Sigmoid colon (tissue), 7 donors: ENCODE data around the gene EZR. TPM values are rescaled to one million over a fixed set of nuclear protein-coding genes. Genes with fewer than 3 reads are reported as not detected.
A peak's percentile ranks its signal among the peaks of the same experiment; 100 is the strongest.

Experiments
- DNase-seq: peaks from one replicate; pipeline ENCODE4 v3.0.0-alpha.2; 2019
- H3K27ac ChIP-seq, 4 donors: fragments of 200-600 bp; sonication (generic); one replicate each; pipeline ENCODE4 v1.5.1; 2016 to 2019; ENCODE audit warnings: mild to moderate bottlenecking in 1 of 4
- H3K27me3 ChIP-seq, 3 donors: fragments of 200-600 bp; sonication (generic); one replicate each; pipeline ENCODE4 v1.5.1; 2019; ENCODE audit warnings: mild to moderate bottlenecking in 1 of 3
- H3K36me3 ChIP-seq, 4 donors: fragments of 200-600 bp; sonication (generic); one replicate each; pipeline ENCODE4 v1.5.1; 2016 to 2019
- H3K4me1 ChIP-seq, 4 donors: fragments of 200-600 bp; sonication (generic); one replicate each; pipeline ENCODE4 v1.5.1; 2017 to 2019
- H3K4me3 ChIP-seq, 4 donors: fragments of 200-600 bp; sonication (generic); one replicate each; pipeline ENCODE4 v1.5.1; 2017 to 2019; ENCODE audit warnings: mild to moderate bottlenecking in 2 of 4, moderate library complexity in 1 of 4
- H3K9me3 ChIP-seq, 4 donors: fragments of 200-600 bp in 3 of 4; sonication (generic) in 3 of 4; one replicate each; pipeline versions ENCODE4 v1.5.1 to v1.6.1; 2013 to 2019
- CTCF ChIP-seq, 4 experiments: fragments of 450-650 bp in 3 of 4; fragments of 200-600 bp in 1 of 4; IDR thresholded peaks; one replicate each; pipeline ENCODE4 v1.5.1; 2016 to 2019; ENCODE audit warnings: antibody characterized with exemption in 4 of 4, mild to moderate bottlenecking in 3 of 4, moderate library complexity in 2 of 4
- EP300 ChIP-seq, 4 donors: sonication (generic); formaldehyde crosslinking; IDR thresholded peaks; one replicate each; pipeline ENCODE4 v1.6.1; 2017; ENCODE audit warnings: antibody characterized with exemption in 4 of 4
- POLR2A ChIP-seq, 2 donors: fragments of 450-650 bp; IDR thresholded peaks; one replicate each; pipeline ENCODE4 v1.6.1; 2016; ENCODE audit warnings: antibody characterized with exemption in 2 of 2, mild to moderate bottlenecking in 2 of 2, moderate library complexity in 2 of 2
- POLR2AphosphoS5 ChIP-seq, 4 donors: sonication (generic); formaldehyde crosslinking; IDR thresholded peaks; one replicate each; pipeline ENCODE4 v1.6.1; 2017; ENCODE audit warnings: antibody characterized with exemption in 4 of 4
- WGBS, 2 donors: extraction: QIAGEN DNeasy Blood & Tissue Kit; methylation state at CpG; one replicate each; pipeline ENCODE4 v1.1.7; 2013; 5-methylcytosine and 5-hydroxymethylcytosine counted together
- intact Hi-C: fragments of 100-400 bp; cut with DNase I; formaldehyde crosslinking; loops from one replicate; pipeline ENCODE4 v1.15.1; 2023
- polyA plus RNA-seq, 3 donors: library from polyadenylated mRNA; stranded (reverse); fragments of 200-250 nt; gene quantifications; one replicate each; pipeline ENCODE4 v1.2.3, GENCODE V29; 2013
- total RNA-seq, 4 donors: library from RNA; depleted of rRNA; stranded (reverse); fragments of >200 nt; gene quantifications; one replicate each; pipeline ENCODE4 v1.1.0, GENCODE V29; 2016
- donor health status: healthy with polysubstance abuse.
- donor health status: Bipolar disorder and iron deficiency.
- donor health status: healthy.

EZR gene
- total and polyA plus RNA-seq, 7 donors: 33.5 to 333 (median 46.0) TPM

GRCh38 chr6:158753811-158754210 is 65.4 kb downstream of the EZR start:
- no peak for DNase-seq
- 84% methylated on average over 9 of the region's 9 CpGs for WGBS, 2 donors
- TF ChIP-seq POLR2A (IDR thresholded peaks at IDR 0.05): no peak
- no peak for TF ChIP-seq POLR2AphosphoS5 (IDR thresholded peaks at IDR 0.05)
- TF ChIP-seq CTCF (IDR thresholded peaks at IDR 0.05): no peak
- TF ChIP-seq EP300 (IDR thresholded peaks at IDR 0.05): no peak
- Histone ChIP-seq H3K27ac (no peak overlapping the region), H3K4me1 (peaks cover 0 to 12% (median 10%) of the 10 kb centered on the region in 4 donors), H3K4me3 (no peak overlapping the region), H3K36me3 (no peaks in the 10 kb centered on the region), H3K9me3 (no peaks in the 10 kb centered on the region), H3K27me3 (no peaks in the 10 kb centered on the region)
- intact Hi-C loops: loop anchor here (5.0 kb wide), 1 partner anchor 47 kb away; no protein-coding TSS in a partner anchor

GRCh38 chr6:158752613-158753012 is 66.6 kb downstream of the EZR start:
- Histone ChIP-seq H3K4me1 (peaks cover 0 to 12% (median 10%) of the 10 kb centered on the region in 4 donors), H3K4me3 (no peak overlapping the region), H3K9me3 (no peaks in the 10 kb centered on the region), H3K36me3 (no peaks in the 10 kb centered on the region), H3K27me3 (no peaks in the 10 kb centered on the region), H3K27ac (peak overlapping the region in 1 of 4 donors; percentile 41)
- TF ChIP-seq POLR2A (IDR thresholded peaks at IDR 0.05) (no peak), POLR2AphosphoS5 (IDR thresholded peaks at IDR 0.05) (peak in 2 of 4 donors; percentile 20 to 44), CTCF (IDR thresholded peaks at IDR 0.05) (no peak)
- WGBS, 2 donors: 39 to 55% methylated on average over 3 of the region's 3 CpGs
- DNase-seq: peak; percentile 78
- intact Hi-C loops: loop anchor here (5.0 kb wide), 1 partner anchor 45 kb away; no protein-coding TSS in a partner anchor

GRCh38 chr6:158751921-158752320 is 67.2 kb downstream of the EZR start:
- Histone ChIP-seq H3K9me3 (no peaks in the 10 kb centered on the region), H3K4me1 (peaks cover 0 to 12% (median 10%) of the 10 kb centered on the region in 4 donors), H3K36me3 (no peaks in the 10 kb centered on the region), H3K4me3 (no peak overlapping the region), H3K27ac (peak overlapping the region in 1 of 4 donors; percentile 41), H3K27me3 (no peaks in the 10 kb centered on the region)
- no peak for DNase-seq
- 27 to 70% methylated on average over 9 of the region's 9 CpGs for WGBS, 2 donors
- intact Hi-C loops: loop anchor here (5.0 kb wide), 1 partner anchor 45 kb away; no protein-coding TSS in a partner anchor
- no peak for TF ChIP-seq POLR2A (IDR thresholded peaks at IDR 0.05)
- no peak for TF ChIP-seq EP300 (IDR thresholded peaks at IDR 0.05)
- TF ChIP-seq CTCF (IDR thresholded peaks at IDR 0.05): no peak
- TF ChIP-seq POLR2AphosphoS5 (IDR thresholded peaks at IDR 0.05): no peak

GRCh38 chr6:158751224-158751623 is 67.9 kb downstream of the EZR start:
- no peak for TF ChIP-seq EP300 (IDR thresholded peaks at IDR 0.05)
- TF ChIP-seq POLR2AphosphoS5 (IDR thresholded peaks at IDR 0.05): no peak
- TF ChIP-seq POLR2A (IDR thresholded peaks at IDR 0.05): no peak
- TF ChIP-seq CTCF (IDR thresholded peaks at IDR 0.05): no peak
- Histone ChIP-seq H3K27me3 (no peaks in the 10 kb centered on the region), H3K9me3 (no peaks in the 10 kb centered on the region), H3K27ac (no peak overlapping the region), H3K4me1 (peaks cover 0 to 12% (median 10%) of the 10 kb centered on the region in 4 donors), H3K36me3 (no peaks in the 10 kb centered on the region), H3K4me3 (no peak overlapping the region)
- intact Hi-C loops: loop anchor here (5.0 kb wide), 1 partner anchor 44 kb away; no protein-coding TSS in a partner anchor
- no peak for DNase-seq
- 69 to 93% methylated on average over 9 of the region's 9 CpGs for WGBS, 2 donors

- Histone ChIP-seq H3K9me3 (no peaks in the 10 kb centered on the region), H3K27ac (no peak overlapping the region), H3K4me1 (no peaks in the 10 kb centered on the region), H3K27me3 (no peaks in the 10 kb centered on the region), H3K36me3 (no peaks in the 10 kb centered on the region), H3K4me3 (no peak overlapping the region)
- intact Hi-C loops: no loop called here
- 96% methylated on average over 5 of the region's 5 CpGs for WGBS, 2 donors
- TF ChIP-seq CTCF (IDR thresholded peaks at IDR 0.05) (no peak), POLR2AphosphoS5 (IDR thresholded peaks at IDR 0.05) (no peak), POLR2A (IDR thresholded peaks at IDR 0.05) (no peak), EP300 (IDR thresholded peaks at IDR 0.05) (no peak)
- no peak for DNase-seq
Measured at GRCh38 chr6:158744986-158745430, 74.2 kb downstream of the EZR start.
